Parathyroid adenoma (tissue), 2 donors: Measurements from ENCODE around the gene RHBG.

Experiments
- H2AFZ ChIP-seq: fragments of 300-600 bp; sonication (generic); one replicate; pipeline ENCODE4 v1.7.0; 2017; ENCODE audit warnings: antibody characterized with exemption, mild to moderate bottlenecking
- H3K27ac ChIP-seq: fragments of 300-600 bp; sonication (generic); one replicate; pipeline ENCODE4 v1.7.0; 2017
- H3K27me3 ChIP-seq: fragments of 300-600 bp; sonication (generic); one replicate; pipeline ENCODE4 v1.7.0; 2017; ENCODE audit warnings: low read length; ENCODE audit not compliant: control insufficient read depth, insufficient read depth
- H3K36me3 ChIP-seq: fragments of 300-600 bp; sonication (generic); one replicate; pipeline ENCODE4 v1.7.0; 2017; ENCODE audit warnings: low read length; ENCODE audit not compliant: control insufficient read depth, insufficient read depth
- H3K4me1 ChIP-seq: fragments of 300-600 bp; sonication (generic); one replicate; pipeline ENCODE4 v1.7.0; 2017; ENCODE audit warnings: control low read depth
- H3K4me2 ChIP-seq: fragments of 300-600 bp; sonication (generic); one replicate; pipeline ENCODE4 v1.7.0; 2017; ENCODE audit warnings: low read length
- H3K4me3 ChIP-seq: fragments of 300-600 bp; sonication (generic); one replicate; pipeline ENCODE4 v1.7.0; 2017; ENCODE audit warnings: low read depth, low read length
- H3K79me2 ChIP-seq: fragments of 300-600 bp; sonication (generic); one replicate; pipeline ENCODE4 v1.7.0; 2017; ENCODE audit warnings: control low read depth
- H3K9ac ChIP-seq: fragments of 300-600 bp; sonication (generic); one replicate; pipeline ENCODE4 v1.7.0; 2017; ENCODE audit warnings: mild to moderate bottlenecking
- H3K9me3 ChIP-seq: fragments of 300-600 bp; sonication (generic); one replicate; pipeline ENCODE4 v1.7.0; 2017; ENCODE audit warnings: low read length; ENCODE audit not compliant: control insufficient read depth
- CTCF ChIP-seq: fragments of 300-600 bp; sonication (generic); IDR thresholded peaks from one replicate; pipeline ENCODE4 v1.7.0; 2017; ENCODE audit warnings: antibody characterized with exemption, mild to moderate bottlenecking
- donor health status: primary hyperparathyroidism.

RHBG gene

GRCh38 chr1:156356875-156357534 lies 12.0 kb upstream of the RHBG start:
- Histone ChIP-seq H3K27me3 (no peaks in the 10 kb centered on the region), H3K4me2 (peak overlapping the region; percentile 54), H3K4me1 (no peaks in the 10 kb centered on the region), H2AFZ (no peak overlapping the region), H3K79me2 (no peaks in the 10 kb centered on the region), H3K9me3 (no peaks in the 10 kb centered on the region), H3K27ac (no peak overlapping the region), H3K9ac (no peak overlapping the region), H3K36me3 (no peaks in the 10 kb centered on the region), H3K4me3 (no peak overlapping the region)
- TF ChIP-seq CTCF = peak; percentile 69

- H3K27ac ChIP-seq = no peak overlapping the region
- no peaks in the 10 kb centered on the region for H3K36me3 ChIP-seq
- H3K4me2 ChIP-seq = no peak overlapping the region
- H3K79me2 ChIP-seq = no peaks in the 10 kb centered on the region
- H3K27me3 ChIP-seq = no peaks in the 10 kb centered on the region
- H3K4me3 ChIP-seq = no peak overlapping the region
- H3K9me3 ChIP-seq = no peaks in the 10 kb centered on the region
- no peak overlapping the region for H3K9ac ChIP-seq
- H2AFZ ChIP-seq = no peak overlapping the region
- TF ChIP-seq CTCF = no peak
- H3K4me1 ChIP-seq = no peaks in the 10 kb centered on the region
These were observed 11.0 kb upstream of the RHBG start for GRCh38 chr1:156357977-156358376.

GRCh38 chr1:156358641-156359040 lies 10.4 kb upstream of the RHBG start:
- Histone ChIP-seq H3K4me3 (no peak overlapping the region), H3K4me2 (no peak overlapping the region), H3K4me1 (no peaks in the 10 kb centered on the region), H3K9me3 (no peaks in the 10 kb centered on the region), H3K9ac (no peak overlapping the region), H3K36me3 (no peaks in the 10 kb centered on the region), H3K27me3 (no peaks in the 10 kb centered on the region), H3K27ac (no peak overlapping the region), H3K79me2 (no peaks in the 10 kb centered on the region), H2AFZ (no peak overlapping the region)
- no peak for TF ChIP-seq CTCF

GRCh38 chr1:156359249-156359648 lies 9.8 kb upstream of the RHBG start:
- no peak overlapping the region for H3K4me3 ChIP-seq
- H2AFZ ChIP-seq = no peak overlapping the region
- H3K79me2 ChIP-seq = no peaks in the 10 kb centered on the region
- H3K27ac ChIP-seq = no peak overlapping the region
- TF ChIP-seq CTCF = no peak
- no peaks in the 10 kb centered on the region for H3K36me3 ChIP-seq
- H3K4me2 ChIP-seq = no peak overlapping the region
- H3K9ac ChIP-seq = no peak overlapping the region
- no peaks in the 10 kb centered on the region for H3K9me3 ChIP-seq
- H3K27me3 ChIP-seq = no peaks in the 10 kb centered on the region
- H3K4me1 ChIP-seq = no peaks in the 10 kb centered on the region

GRCh38 chr1:156359973-156360372 lies 9.0 kb upstream of the RHBG start:
- Histone ChIP-seq H3K79me2 (no peaks in the 10 kb centered on the region), H3K36me3 (no peaks in the 10 kb centered on the region), H3K9ac (no peak overlapping the region), H3K27me3 (no peaks in the 10 kb centered on the region), H3K9me3 (no peaks in the 10 kb centered on the region), H3K4me2 (no peak overlapping the region), H3K4me3 (no peak overlapping the region), H3K27ac (no peak overlapping the region), H2AFZ (no peak overlapping the region), H3K4me1 (no peaks in the 10 kb centered on the region)
- no peak for TF ChIP-seq CTCF
